H1 (cell line): ENCODE data around the gene ARSB. TPM values are rescaled to one million over a fixed set of nuclear protein-coding genes. Genes with fewer than 3 reads are reported as not detected.

Experiments used
- CTCF ChIA-PET: fragments of 300-600 bp; sonication (Branson Sonifier 250); formaldehyde crosslinking; loops from one replicate; lab custom pipeline; 2021; ENCODE audit not compliant: partially characterized antibody; lab: Charles Lee
- POLR2A ChIA-PET: fragments of 300-600 bp; sonication (Branson Sonifier 250); formaldehyde crosslinking; loops from one replicate; lab custom pipeline; 2021; ENCODE audit warnings: inconsistent platforms; ENCODE audit not compliant: partially characterized antibody; lab: Charles Lee
- DNase-seq, 2 experiments: peaks; one replicate each; pipeline versions ENCODE4 v3.0.0 to v3.0.0-alpha.2; 2010 to 2022; ENCODE audit warnings: low spot score in 2 of 2, low read depth in 1 of 2, mixed read lengths in 1 of 2
- FAIRE-seq: peaks from 2 replicates; lab custom pipeline; 2011; peaks lifted over from hg19 to GRCh38; lab: Jason Lieb, UNC
- H2AFZ ChIP-seq: 2 replicates; pipeline ENCODE4 v1.8.1; 2012; ENCODE audit warnings: low read length, inconsistent platforms
- H2AK5ac ChIP-seq: 2 replicates; pipeline ENCODE4 v1.6.1; 2013; ENCODE audit warnings: low read depth, low read length
- H2BK120ac ChIP-seq: replicated peaks from 2 replicates; pipeline ENCODE3; 2013; ENCODE audit warnings: low read depth, low read length, inconsistent platforms
- H2BK12ac ChIP-seq: 2 replicates; pipeline ENCODE4 v1.6.1; 2013; ENCODE audit warnings: low read depth, low read length
- H2BK15ac ChIP-seq: 2 replicates; pipeline ENCODE4 v1.6.1; 2013; ENCODE audit warnings: low read length
- H2BK20ac ChIP-seq: 2 replicates; pipeline ENCODE4 v1.6.1; 2013; ENCODE audit warnings: low read length
- H2BK5ac ChIP-seq: 2 replicates; pipeline ENCODE4 v1.6.1; 2013; ENCODE audit warnings: low read depth, low read length
- H3K14ac ChIP-seq: 2 replicates; pipeline ENCODE4 v1.6.1; 2013; ENCODE audit warnings: inconsistent platforms; ENCODE audit not compliant: insufficient read length
- H3K18ac ChIP-seq: 2 replicates; pipeline ENCODE4 v1.6.1; 2013; ENCODE audit warnings: low read length; ENCODE audit errors: extremely low read depth
- H3K23ac ChIP-seq: 2 replicates; pipeline ENCODE4 v1.6.1; 2013; ENCODE audit warnings: inconsistent platforms; ENCODE audit not compliant: insufficient read length
- H3K23me2 ChIP-seq: 2 replicates; pipeline ENCODE4 v1.6.1; 2013; ENCODE audit warnings: low read depth, low read length
- H3K27ac ChIP-seq: 2 replicates; pipeline ENCODE4 v1.6.1; 2011; ENCODE audit warnings: low read depth, low read length, inconsistent platforms
- H3K27me3 ChIP-seq, 4 experiments: replicated peaks in 1 of 4; 1 replicate in 1 of 4; 2 replicates in 3 of 4; pipeline versions ENCODE4 v1.6.1 to v1.8.1; 2011 to 2013; ENCODE audit warnings: low read length in 3 of 4, mild to moderate bottlenecking in 3 of 4, inconsistent platforms in 2 of 4, mixed read lengths in 2 of 4, moderate library complexity in 1 of 4; ENCODE audit not compliant: control insufficient read depth in 3 of 4, insufficient read depth in 3 of 4; ENCODE audit errors: extremely low read depth in 1 of 4
- H3K36me3 ChIP-seq, 4 experiments: 2 replicates each; pipeline versions ENCODE4 v1.6.1 to v1.8.1; 2011 to 2013; ENCODE audit warnings: mild to moderate bottlenecking in 4 of 4, low read length in 3 of 4, moderate library complexity in 2 of 4, control low read depth in 1 of 4, inconsistent platforms in 1 of 4; ENCODE audit not compliant: insufficient read depth in 4 of 4, control insufficient read depth in 2 of 4
- H3K4ac ChIP-seq: replicated peaks from 2 replicates; pipeline ENCODE3; 2013; ENCODE audit warnings: low read length, low read depth, mixed read lengths, inconsistent platforms; ENCODE audit not compliant: insufficient read length
- H3K4me1 ChIP-seq, 4 experiments: replicated peaks in 1 of 4; 1 replicate in 1 of 4; 2 replicates in 3 of 4; pipeline versions ENCODE4 v1.6.1 to v1.8.1; 2011 to 2013; ENCODE audit warnings: low read length in 3 of 4, inconsistent platforms in 2 of 4, mixed read lengths in 1 of 4; ENCODE audit not compliant: insufficient read depth in 4 of 4, control insufficient read depth in 3 of 4
- H3K4me2 ChIP-seq, 2 experiments: 2 replicates each; pipeline versions ENCODE4 v1.6.1 to v1.8.1; 2011 to 2013; ENCODE audit warnings: low read depth in 2 of 2, low read length in 2 of 2, control low read depth in 1 of 2, inconsistent platforms in 1 of 2, mild to moderate bottlenecking in 1 of 2; ENCODE audit not compliant: insufficient read depth in 1 of 2
- H3K4me3 ChIP-seq, 4 experiments: fragments of 200-600, 300-600 bp in 1 of 4; sonication (generic), shearing (Covaris generic), sonication (Bioruptor Twin) in 1 of 4; 2 replicates each; pipeline versions ENCODE4 v1.5.1 to v1.8.1; 2011 to 2016; ENCODE audit warnings: low read length in 4 of 4, low read depth in 3 of 4, control low read depth in 2 of 4, inconsistent platforms in 2 of 4, mild to moderate bottlenecking in 2 of 4, mixed read lengths in 1 of 4, moderate library complexity in 1 of 4; ENCODE audit not compliant: insufficient read depth in 2 of 4; ENCODE audit errors: extremely low read depth in 1 of 4
- H3K56ac ChIP-seq: replicated peaks from 2 replicates; pipeline ENCODE3; 2013; ENCODE audit warnings: low read depth, mild to moderate bottlenecking, mixed read lengths, low read length, inconsistent platforms; ENCODE audit not compliant: insufficient read length
- H3K79me1 ChIP-seq: 2 replicates; pipeline ENCODE4 v1.6.1; 2013; ENCODE audit warnings: low read depth, low read length, control low read depth
- H3K79me2 ChIP-seq, 2 experiments: 2 replicates each; pipeline versions ENCODE4 v1.6.1 to v1.8.1; 2012 to 2013; ENCODE audit warnings: low read length in 2 of 2, mild to moderate bottlenecking in 2 of 2, inconsistent platforms in 1 of 2; ENCODE audit not compliant: insufficient read depth in 2 of 2, control insufficient read depth in 1 of 2
- H3K9ac ChIP-seq, 4 experiments: replicated peaks in 1 of 4; 1 replicate in 1 of 4; 2 replicates in 3 of 4; pipeline versions ENCODE4 v1.6.1 to v1.8.1; 2011 to 2013; ENCODE audit warnings: low read depth in 3 of 4, low read length in 3 of 4, control low read depth in 2 of 4, mild to moderate bottlenecking in 2 of 4, moderate library complexity in 2 of 4, inconsistent platforms in 1 of 4; ENCODE audit errors: extremely low read depth in 1 of 4
- H3K9me3 ChIP-seq, 2 experiments: 2 replicates each; pipeline versions ENCODE4 v1.6.1 to v1.8.1; 2012 to 2013; ENCODE audit warnings: mild to moderate bottlenecking in 2 of 2, moderate library complexity in 2 of 2, control low read depth in 1 of 2, inconsistent platforms in 1 of 2, low read depth in 1 of 2, low read length in 1 of 2, mixed read lengths in 1 of 2; ENCODE audit not compliant: insufficient read depth in 2 of 2
- H4K20me1 ChIP-seq, 2 experiments: replicated peaks in 1 of 2; 2 replicates each; pipeline versions ENCODE3 to v1.8.1; 2011 to 2013; ENCODE audit warnings: inconsistent platforms in 2 of 2, low read length in 2 of 2, mild to moderate bottlenecking in 1 of 2; ENCODE audit not compliant: insufficient read depth in 2 of 2, control insufficient read depth in 1 of 2
- H4K5ac ChIP-seq: 2 replicates; pipeline ENCODE4 v1.6.1; 2013; ENCODE audit warnings: low read length, low read depth, mixed read lengths, inconsistent platforms; ENCODE audit not compliant: insufficient read length
- H4K8ac ChIP-seq: 2 replicates; pipeline ENCODE4 v1.8.0; 2013; ENCODE audit warnings: mild to moderate bottlenecking, moderate library complexity, low read length, inconsistent platforms; ENCODE audit not compliant: insufficient read depth; ENCODE audit errors: extremely low read depth
- H4K91ac ChIP-seq: replicated peaks from 2 replicates; pipeline ENCODE3; 2013; ENCODE audit warnings: low read length, mixed read lengths, inconsistent platforms; ENCODE audit not compliant: insufficient read length
- ASH2L ChIP-seq: fragments of 200-600, 300-600 bp; sonication (generic); IDR thresholded peaks from one replicate; pipeline ENCODE4 v1.7.1; 2017; ENCODE audit warnings: low read length
- GTF2F1 ChIP-seq: IDR thresholded peaks from 2 replicates; pipeline ENCODE4 v1.6.1; 2012; ENCODE audit warnings: low read depth, low read length, improper control_type of control experiment, borderline replicate concordance
- NANOG ChIP-seq: IDR thresholded peaks from 2 replicates; pipeline ENCODE4 v1.6.1; 2011; ENCODE audit warnings: low read length, low read depth, mild to moderate bottlenecking, inconsistent platforms; ENCODE audit not compliant: insufficient read depth, poor library complexity, severe bottlenecking
- POU5F1 ChIP-seq: IDR thresholded peaks from 2 replicates; pipeline ENCODE4 v1.6.1; 2011; ENCODE audit warnings: low read depth, mild to moderate bottlenecking, low read length, moderate library complexity
- RNF2 ChIP-seq: fragments of 200-900, 300-1000 bp; sonication (generic); IDR thresholded peaks from 2 replicates; pipeline ENCODE4 v1.7.1; 2016; ENCODE audit warnings: borderline replicate concordance, low read depth, mild to moderate bottlenecking, antibody characterized with exemption, low read length; ENCODE audit not compliant: poor library complexity, severe bottlenecking; ENCODE audit errors: missing control alignments
- SP4 ChIP-seq: IDR thresholded peaks from 2 replicates; pipeline ENCODE4 v1.6.1; 2012; ENCODE audit warnings: low read length, inconsistent platforms
- SRF ChIP-seq: IDR thresholded peaks from 2 replicates; pipeline ENCODE4 v1.6.1; 2011; ENCODE audit warnings: mild to moderate bottlenecking, low read depth, low read length, moderate library complexity
- TAF7 ChIP-seq: optimal IDR thresholded peaks from 2 replicates; pipeline ENCODE3; 2011; ENCODE audit warnings: low read depth, mild to moderate bottlenecking, inconsistent platforms, low read length, moderate library complexity, borderline replicate concordance
- YY1 ChIP-seq: IDR thresholded peaks from 2 replicates; pipeline ENCODE4 v1.6.1; 2011; ENCODE audit warnings: low read depth, mild to moderate bottlenecking, low read length
- WGBS, 2 experiments: shearing (Covaris generic) in 1 of 2; methylation state at CpG; one replicate each; pipeline versions ENCODE4 v1.1.6 to v1.1.7; 2013 to 2015; ENCODE audit warnings: low lambda C conversion rate in 2 of 2, mixed read lengths in 2 of 2, inconsistent platforms in 1 of 2, low coverage in 1 of 2, missing lambda C conversion rate in 1 of 2; ENCODE audit not compliant: insufficient replicate concordance in 2 of 2, insufficient coverage in 1 of 2, insufficient read length in 1 of 2; ENCODE audit errors: extremely low coverage in 1 of 2, missing lambda C conversion rate in 1 of 2; 5-methylcytosine and 5-hydroxymethylcytosine counted together
- polyA plus RNA-seq, 7 experiments: library from polyadenylated mRNA; depleted of rRNA in 3 of 7; stranded (reverse) in 5 of 7; unstranded in 2 of 7; fragments of >200 nt in 5 of 7; fragments of 200-250 nt in 2 of 7; gene quantifications; 1 replicate in 5 of 7; 2 replicates in 1 of 7; 4 replicates in 1 of 7; pipeline versions ENCODE4 v1.2.1 to v1.2.3, GENCODE V29; 2011 to 2013; ENCODE audit warnings: missing spikeins in 2 of 7, mixed read lengths in 2 of 7
- total RNA-seq: library from RNA; stranded (reverse); fragmentation: NEBNext Ultra II Directional; extraction: Animal tissue kit (Norgen Biotek cat#: 25700); gene quantifications from 2 replicates; pipeline ENCODE4 v1.2.1, GENCODE V29; 2021

Gene ARSB
- total and polyA plus RNA-seq, 2 of the 8 experiments (the other 6 are each of a cell fraction or from before 2014, with no cell fraction given): 6.4 to 13.9 TPM

DNA sequence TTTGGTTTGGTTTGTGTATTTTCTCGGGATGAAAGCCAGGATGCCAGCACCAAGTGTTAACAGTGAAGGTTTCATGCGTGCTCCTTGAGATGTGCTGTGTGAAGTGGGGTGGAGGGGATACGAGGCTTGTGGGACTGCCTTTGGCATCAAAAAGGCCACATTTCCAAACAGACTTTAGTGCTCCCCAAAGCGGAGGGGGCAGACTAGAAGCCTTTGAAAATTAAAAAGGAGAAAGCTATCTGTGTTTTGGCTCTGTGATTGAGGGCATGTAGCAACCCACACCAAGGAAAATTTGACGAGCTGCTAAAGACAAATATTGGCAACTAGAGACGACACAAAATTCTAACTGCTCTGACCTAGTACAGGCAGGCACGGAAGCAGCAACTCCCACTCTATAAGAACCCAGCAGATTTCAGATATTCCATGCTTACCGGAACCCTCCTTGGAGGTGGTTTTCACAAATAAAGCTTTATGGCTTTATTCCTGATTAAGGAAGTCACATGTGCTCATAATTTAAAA lies 154.5 kb downstream of the ARSB start:
- Histone ChIP-seq H2BK120ac (no peak overlapping the region), H2AK5ac (no peak overlapping the region), H3K23me2 (no peaks in the 10 kb centered on the region), H3K9ac (no peak overlapping the region), H2BK15ac (no peak overlapping the region), H3K56ac (no peak overlapping the region), H3K4ac (no peak overlapping the region), H3K36me3 (no peaks in the 10 kb centered on the region), H4K91ac (no peak overlapping the region), H3K23ac (no peak overlapping the region), H3K18ac (no peak overlapping the region), H3K79me1 (no peaks in the 10 kb centered on the region), H3K27ac (no peak overlapping the region), H3K4me3 (no peak overlapping the region), H4K5ac (no peak overlapping the region), H3K4me1 (0 out of 7 replicates have a peak, but pooled peaks cover 0 to 3% (median 0%) of the 10 kb centered on the region in 4 experiments), H3K9me3 (no peaks in the 10 kb centered on the region), H3K4me2 (no peak overlapping the region), H3K27me3 (no peaks in the 10 kb centered on the region), H2BK12ac (no peak overlapping the region), H4K8ac (no peak overlapping the region), H3K79me2 (no peaks in the 10 kb centered on the region), H2AFZ (no peak overlapping the region), H4K20me1 (no peaks in the 10 kb centered on the region), H3K14ac (no peak overlapping the region), H2BK5ac (no peak overlapping the region), H2BK20ac (no peak overlapping the region)
- DNase-seq (no peak), FAIRE-seq (no peak)
- ChIA-PET CTCF (interaction anchor here (0.9 to 2.2 kb wide), 3 partner anchors 11 to 71 kb away, joined by 3 to 5 read pairs (median 3); no protein-coding TSS in a partner anchor), POLR2A (no interaction called here)
- 86% methylated on average over 8 of the region's 8 CpGs; no CpG with 5 or more reads in 1 of the 2 experiments for WGBS, 2 experiments
- TF ChIP-seq SRF (no peak), SP4 (no peak), POU5F1 (no peak), NANOG (no peak), RNF2 (no peak), GTF2F1 (no peak), ASH2L (no peak), TAF7 (no peak), YY1 (no peak)
